Liver (tissue), 9 donors: Measurements from ENCODE around the gene HOPX. TPM values are rescaled to one million over a fixed set of nuclear protein-coding genes. Genes with fewer than 3 reads are reported as not detected.
"Not testable (repeated sequence)": the region's sequence is repeated elsewhere in the genome, so short reads cannot be mapped to it uniquely, and the experiment has no call there.

Experiments
- DNase-seq: peaks from one replicate; pipeline ENCODE4 v3.0.0-alpha.2; 2017; ENCODE audit warnings: low spot score
- H3K27ac ChIP-seq, 2 donors: one replicate each; pipeline ENCODE4 v1.7.0; 2013; ENCODE audit warnings: inconsistent platforms in 2 of 2, low read length in 2 of 2, control low read depth in 1 of 2, low read depth in 1 of 2, mild to moderate bottlenecking in 1 of 2
- H3K27me3 ChIP-seq, 4 donors: one replicate each; pipeline versions ENCODE4 v1.6.1 to v1.7.0; 2013; ENCODE audit warnings: low read length in 3 of 4, inconsistent platforms in 1 of 4, mild to moderate bottlenecking in 1 of 4, moderate library complexity in 1 of 4; ENCODE audit not compliant: control insufficient read depth in 4 of 4, insufficient read depth in 4 of 4
- H3K36me3 ChIP-seq, 4 donors: one replicate each; pipeline versions ENCODE4 v1.6.1 to v1.7.0; 2013; ENCODE audit warnings: low read length in 3 of 4, mild to moderate bottlenecking in 3 of 4, low read depth in 1 of 4, moderate library complexity in 1 of 4; ENCODE audit not compliant: control insufficient read depth in 4 of 4, insufficient read depth in 3 of 4
- H3K4me1 ChIP-seq, 4 donors: one replicate each; pipeline versions ENCODE4 v1.6.1 to v1.7.0; 2013; ENCODE audit warnings: low read length in 3 of 4, mild to moderate bottlenecking in 3 of 4, moderate library complexity in 1 of 4; ENCODE audit not compliant: control insufficient read depth in 4 of 4, insufficient read depth in 4 of 4
- H3K4me3 ChIP-seq, 3 donors: one replicate each; pipeline versions ENCODE4 v1.6.1 to v1.7.0; 2013; ENCODE audit warnings: low read length in 3 of 3, control low read depth in 1 of 3, low read depth in 1 of 3, mild to moderate bottlenecking in 1 of 3
- H3K9ac ChIP-seq, 2 donors: one replicate each; pipeline ENCODE4 v1.7.0; 2013; ENCODE audit warnings: low read length in 2 of 2, mild to moderate bottlenecking in 2 of 2, moderate library complexity in 2 of 2, control low read depth in 1 of 2, low read depth in 1 of 2
- H3K9me3 ChIP-seq, 4 donors: one replicate each; pipeline versions ENCODE4 v1.6.1 to v1.7.0; 2013; ENCODE audit warnings: low read length in 3 of 4; ENCODE audit not compliant: control insufficient read depth in 4 of 4
- FOXA1 ChIP-seq: IDR thresholded peaks from 2 replicates; pipeline ENCODE4 v1.6.1; 2016; ENCODE audit warnings: antibody characterized with exemption
- FOXA2 ChIP-seq: IDR thresholded peaks from 2 replicates; pipeline ENCODE4 v1.6.1; 2016; ENCODE audit warnings: antibody characterized with exemption
- GABPA ChIP-seq, 2 donors: IDR thresholded peaks in 1 of 2; conservative IDR thresholded peaks in 1 of 2; 2 replicates each; pipeline ENCODE4 v1.6.1; 2016; ENCODE audit warnings: antibody characterized with exemption in 2 of 2, mild to moderate bottlenecking in 1 of 2, moderate library complexity in 1 of 2
- HNF4A ChIP-seq, 2 donors: conservative IDR thresholded peaks; 2 replicates each; pipeline ENCODE4 v1.6.1; 2016; ENCODE audit warnings: antibody characterized with exemption in 2 of 2, mild to moderate bottlenecking in 2 of 2
- HNF4G ChIP-seq: IDR thresholded peaks from 2 replicates; pipeline ENCODE4 v1.6.1; 2016; ENCODE audit warnings: antibody characterized with exemption
- JUND ChIP-seq, 2 donors: IDR thresholded peaks; 2 replicates each; pipeline ENCODE4 v1.6.1; 2016; ENCODE audit warnings: antibody characterized with exemption in 2 of 2
- NR2F2 ChIP-seq: IDR thresholded peaks from 2 replicates; pipeline ENCODE4 v1.6.1; 2016; ENCODE audit warnings: antibody characterized with exemption
- REST ChIP-seq: IDR thresholded peaks from 2 replicates; pipeline ENCODE4 v1.6.1; 2016; ENCODE audit warnings: antibody characterized with exemption, mild to moderate bottlenecking
- SP1 ChIP-seq: IDR thresholded peaks from 2 replicates; pipeline ENCODE4 v1.6.1; 2018; ENCODE audit warnings: antibody characterized with exemption, mild to moderate bottlenecking
- TAF1 ChIP-seq: conservative IDR thresholded peaks from 2 replicates; pipeline ENCODE4 v1.6.1; 2016; ENCODE audit warnings: antibody characterized with exemption, mild to moderate bottlenecking
- YY1 ChIP-seq: IDR thresholded peaks from 2 replicates; pipeline ENCODE4 v1.6.1; 2016; ENCODE audit warnings: antibody characterized with exemption, mild to moderate bottlenecking
- ZBTB33 ChIP-seq: IDR thresholded peaks from 2 replicates; pipeline ENCODE4 v1.6.1; 2016; ENCODE audit warnings: antibody characterized with exemption
- WGBS: extraction: QIAGEN DNeasy Blood & Tissue Kit; methylation state at CpG from one replicate; pipeline ENCODE4 v1.1.7; 2013; 5-methylcytosine and 5-hydroxymethylcytosine counted together
- polyA plus RNA-seq, 2 donors: library from polyadenylated mRNA; stranded (reverse) in 1 of 2; unstranded in 1 of 2; fragments of 200-250 nt in 1 of 2; fragments of >200 nt in 1 of 2; fragmentation: Nextera tagmentation in 1 of 2; extraction: Ambion mirVana in 1 of 2; gene quantifications; one replicate each; pipeline versions ENCODE4 v1.2.1 to v1.2.3, GENCODE V29; 2013 to 2015
- total RNA-seq, 2 donors: library from RNA; depleted of rRNA; stranded (reverse); fragments of >200 nt; gene quantifications; one replicate each; pipeline ENCODE4 v1.2.3, GENCODE V29; 2014
- donor health status: healthy.
- donor health status: healthy.
- donor health status: healthy.
- donor health status: healthy.
- donor health status: healthy.

Gene HOPX
- total and polyA plus RNA-seq, 4 donors, result 0.40 to 2.4 (median 0.63) TPM

- H3K9ac ChIP-seq, H3K36me3 ChIP-seq, H3K27me3 ChIP-seq, H3K9me3 ChIP-seq, H3K27ac ChIP-seq, H3K4me3 ChIP-seq, H3K4me1 ChIP-seq, DNase-seq: not testable (repeated sequence)
- WGBS, result 88% methylated on average over 35 of the region's 35 CpGs
Measured at GRCh38 chr4:56693476-56693875, 12.4 kb upstream of the HOPX start.

DNA sequence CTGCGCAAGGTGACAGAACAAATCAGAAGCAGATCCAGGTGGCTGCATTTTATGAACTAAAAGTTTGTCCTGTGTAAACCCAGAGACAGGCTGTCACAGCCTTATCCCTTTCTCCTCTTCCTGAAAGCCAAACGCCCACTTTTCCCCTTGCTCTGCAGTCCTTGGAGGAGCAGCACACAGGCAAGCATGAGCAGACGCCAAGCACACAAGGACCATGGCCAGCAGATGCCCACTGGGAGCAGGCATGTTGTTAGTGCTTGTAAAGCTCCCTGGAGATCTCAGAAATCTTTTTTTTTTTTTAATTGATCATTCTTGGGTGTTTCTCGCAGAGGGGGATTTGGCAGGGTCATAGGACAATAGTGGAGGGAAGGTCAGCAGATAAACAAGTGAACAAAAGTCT, 11.5 kb upstream of the HOPX start:
- 39% methylated on average over 4 of the region's 4 CpGs for WGBS

GRCh38 chr4:56691425-56691824, 10.3 kb upstream of the HOPX start:
- Histone ChIP-seq H3K4me1 (no peaks in the 10 kb centered on the region), H3K36me3 (no peaks in the 10 kb centered on the region), H3K4me3 (no peak overlapping the region), H3K27me3 (no peaks in the 10 kb centered on the region), H3K9ac (no peak overlapping the region), H3K9me3 (no peaks in the 10 kb centered on the region), H3K27ac (no peak overlapping the region)
- 49% methylated on average over 3 of the region's 3 CpGs for WGBS
- no peak for DNase-seq
- TF ChIP-seq GABPA (IDR thresholded peaks at IDR 0.05 in 1 of 2, conservative IDR thresholded peaks at IDR 0.05 in 1 of 2) (no peak), JUND (IDR thresholded peaks at IDR 0.05) (no peak), FOXA2 (no peak), SP1 (no peak), FOXA1 (no peak), HNF4A (conservative IDR thresholded peaks at IDR 0.05) (no peak), TAF1 (no peak), YY1 (no peak), REST (no peak), NR2F2 (no peak), ZBTB33 (no peak)

More for the DNA sequence above, 11.5 kb upstream of the HOPX start:
- DNase-seq, result no peak
- Histone ChIP-seq H3K4me1 (no peaks in the 10 kb centered on the region), H3K9me3 (no peaks in the 10 kb centered on the region), H3K9ac (no peak overlapping the region), H3K27me3 (no peaks in the 10 kb centered on the region), H3K27ac (no peak overlapping the region), H3K4me3 (no peak overlapping the region), H3K36me3 (no peaks in the 10 kb centered on the region)
- TF ChIP-seq JUND (IDR thresholded peaks at IDR 0.05) (no peak), REST (no peak), HNF4G (no peak)
